GM18909 (cell line): ENCODE results near the gene TNP2.
A peak's percentile ranks its signal among the peaks of the same experiment; 100 is the strongest.
"Not testable (repeated sequence)": the region's sequence is repeated elsewhere in the genome, so short reads cannot be mapped to it uniquely, and the experiment has no call there.

Experiments used
- ATAC-seq: cut with Tn5 transposase; IDR thresholded peaks from one replicate; pipeline ENCODE4 v1.9.1; 2021; ENCODE audit warnings: mild to moderate bottlenecking; ENCODE audit not compliant: unreplicated experiment, poor library complexity

TNP2 gene

GRCh38 chr16:11225677-11226549 lies 43.2 kb downstream of the TNP2 start:
- ATAC-seq, result no peak

DNA sequence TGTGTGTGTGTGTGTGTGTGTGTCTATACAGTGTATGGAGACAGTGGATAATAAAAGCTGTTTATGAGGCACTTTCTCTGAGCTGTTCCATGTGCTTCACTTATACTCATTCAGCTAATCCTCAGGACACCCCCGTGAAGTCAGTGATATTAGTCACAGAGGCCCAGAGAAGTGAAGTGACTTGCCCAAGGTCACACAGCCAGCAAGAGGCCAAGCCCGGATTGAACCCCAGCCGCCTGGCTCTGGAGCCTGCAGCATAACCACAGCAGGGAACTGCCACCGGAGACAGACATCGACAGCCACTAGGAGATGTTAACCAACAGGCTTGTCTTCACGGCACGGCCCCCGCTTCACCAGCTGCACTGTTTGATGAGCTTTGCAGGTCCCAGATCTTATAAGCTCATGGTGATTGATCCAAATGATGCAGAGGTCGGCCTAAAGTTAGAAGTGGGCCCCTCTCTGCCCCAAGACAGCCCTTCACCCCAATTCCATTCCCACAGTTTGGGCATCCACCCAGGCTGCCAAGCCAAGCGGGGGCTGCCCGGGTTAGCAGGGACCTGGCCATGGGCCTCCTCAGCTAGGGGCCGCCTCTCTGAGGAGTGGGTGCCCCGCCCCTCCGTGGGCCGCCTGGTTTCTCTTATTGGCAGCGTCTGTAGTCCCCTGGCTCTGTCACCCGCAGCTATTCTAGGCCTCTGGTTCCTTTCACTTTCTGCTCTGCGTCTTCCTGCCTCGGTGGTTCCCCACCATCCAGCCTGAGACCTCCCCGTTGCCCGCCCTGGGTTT lies 44.0 kb downstream of the TNP2 start:
- ATAC-seq, result peak; percentile 82

DNA sequence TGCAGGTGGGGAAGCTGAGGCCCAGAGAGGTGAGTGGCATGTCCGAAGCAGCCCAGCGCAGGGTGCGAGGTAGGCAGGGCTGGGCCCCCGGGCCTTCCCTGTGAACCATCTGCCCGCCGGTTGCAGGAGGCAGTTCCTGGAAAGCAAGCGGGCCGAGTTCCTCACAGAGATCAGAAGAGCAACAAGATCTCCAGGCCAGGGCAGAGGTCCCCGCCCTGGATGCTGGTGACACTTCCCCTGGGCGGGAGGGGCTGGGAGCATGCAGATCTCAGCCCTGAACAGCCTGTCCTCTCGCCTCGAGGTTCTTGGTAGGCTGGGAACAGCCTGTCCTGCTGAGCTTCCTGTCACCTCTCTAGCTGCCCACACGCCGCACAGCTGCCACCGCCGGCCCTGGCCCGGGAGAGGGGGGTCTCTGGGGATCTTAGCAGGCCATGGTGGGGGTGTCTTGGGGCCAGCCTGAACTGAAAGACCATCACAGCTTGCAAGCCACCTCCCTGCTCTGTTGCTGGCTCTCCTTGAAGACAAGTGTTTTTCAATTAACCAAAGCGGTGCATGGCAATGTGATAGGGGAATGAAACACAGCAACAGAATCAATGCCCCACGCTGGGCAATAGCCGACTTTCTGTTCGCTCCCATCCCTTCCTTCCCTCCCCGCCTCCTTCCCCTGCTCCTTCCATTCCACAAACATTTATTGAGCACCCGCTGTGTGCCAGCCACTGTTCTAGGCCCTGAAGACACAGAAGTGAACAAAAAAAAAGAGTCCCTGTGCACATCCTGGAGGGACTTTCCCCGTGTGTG lies 44.8 kb downstream of the TNP2 start:
- peak; percentile 54 for ATAC-seq

- ATAC-seq, result not testable (repeated sequence)
These were observed 48.6 kb downstream of the TNP2 start for GRCh38 chr16:11220507-11220906.

GRCh38 chr16:11219178-11219577 lies 49.9 kb downstream of the TNP2 start:
- no peak for ATAC-seq

GRCh38 chr16:11218604-11218962 lies 50.5 kb downstream of the TNP2 start:
- no peak for ATAC-seq
